GM19240 (cell line): ENCODE results near the gene TIMP4.

Experiments used
- DNase-seq: peaks from one replicate; pipeline ENCODE4 v3.0.0; 2011; ENCODE audit warnings: low spot score; ENCODE audit not compliant: insufficient read length

Gene TIMP4

DNA sequence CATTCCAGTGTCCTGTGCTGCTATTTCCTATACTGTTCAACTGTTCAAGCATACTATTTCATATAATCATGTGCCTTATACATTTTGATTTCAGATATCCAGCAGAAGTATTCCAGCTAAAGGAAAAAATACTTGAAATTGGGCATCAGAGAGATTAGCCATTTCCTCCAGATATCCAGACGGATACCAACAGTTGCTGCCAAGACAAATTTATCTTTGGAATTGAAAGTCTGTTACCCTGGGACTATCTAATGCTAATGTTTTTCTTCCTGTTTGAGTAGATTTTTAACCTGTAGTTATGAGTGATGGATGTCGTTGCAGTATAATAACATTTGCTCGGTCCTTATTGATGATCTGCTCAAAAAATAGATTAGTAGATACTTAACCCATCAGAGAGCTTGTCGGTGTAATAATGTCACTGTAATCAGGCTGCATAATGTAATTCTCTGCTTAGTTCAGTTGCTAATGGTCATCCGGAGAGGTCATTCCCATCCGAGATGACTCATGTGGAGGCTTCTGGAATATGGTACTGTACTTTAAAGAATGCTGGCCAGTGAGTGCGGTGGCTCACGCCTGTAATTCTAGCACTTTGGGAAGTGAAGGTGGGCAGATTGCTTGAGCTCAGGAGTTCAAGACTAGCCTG, 51.5 kb downstream of the TIMP4 start:
- DNase-seq: no peak
